Motor neuron (in vitro differentiated cells): ENCODE data around the gene BTBD2. TPM values are rescaled to one million over a fixed set of nuclear protein-coding genes. Genes with fewer than 3 reads are reported as not detected.
"Not testable (repeated sequence)": the region's sequence is repeated elsewhere in the genome, so short reads cannot be mapped to it uniquely, and the experiment has no call there.

Experiments used
- ATAC-seq, 8 experiments: fragments of 200-7000 bp; cut with Tn5 transposase; replicated peaks in 6 of 8; 2 replicates each; pipeline ENCODE4 v1.8.0; 2021; ENCODE audit warnings: mild to moderate bottlenecking in 8 of 8, moderate library complexity in 8 of 8
- H3K27ac ChIP-seq, 2 donors: fragments of 250-450 bp; sonication (Bioruptor Pico); 2 replicates each; pipeline ENCODE4 v1.9.0; 2021; ENCODE audit warnings: antibody characterized with exemption in 2 of 2, mild to moderate bottlenecking in 2 of 2, moderate library complexity in 1 of 2
- H3K4me1 ChIP-seq, 2 donors: fragments of 250-450 bp; sonication (Bioruptor Pico); replicated peaks in 1 of 2; 2 replicates each; pipeline ENCODE4 v1.6.1; 2021; ENCODE audit warnings: antibody characterized with exemption in 2 of 2, mild to moderate bottlenecking in 2 of 2, moderate library complexity in 1 of 2
- H3K4me3 ChIP-seq, 5 donors: fragments of 250-450 bp; sonication (Bioruptor Pico); 2 replicates each; pipeline ENCODE4 v1.9.0; 2021; ENCODE audit warnings: antibody characterized with exemption in 5 of 5, mild to moderate bottlenecking in 5 of 5, moderate library complexity in 4 of 5
- WGBS, 10 experiments: fragments of 450-650 bp; shearing (Covaris generic); methylation state at CpG; one replicate each; pipeline ENCODE4 v1.0.0; 2022; 5-methylcytosine and 5-hydroxymethylcytosine counted together
- in situ Hi-C, 9 experiments: fragments of 400-800 bp; cut with MboI; loops; one replicate each; pipeline ENCODE4 v1.15.0; 2021; ENCODE audit warnings: low sequenced_read_pairs in 9 of 9, low pct_unique_long_range_greater_than_20kb in 2 of 9; ENCODE audit not compliant: unreplicated experiment in 9 of 9
- total RNA-seq, 8 experiments: library from RNA; unstranded; fragments of 300-600 nt; gene quantifications; 2 replicates each; pipeline versions ENCODE4 v1.2.3 to v1.2.4, GENCODE V29; 2022

The BTBD2 gene
- total RNA-seq, 8 experiments from 2014 or later = 20.3 to 92.3 (median 57.2) TPM

- Histone ChIP-seq H3K4me3 (no peak overlapping the region), H3K4me1 (no peaks in the 10 kb centered on the region), H3K27ac (no peak overlapping the region)
- ATAC-seq = no peak
- WGBS, 10 experiments = 96 to 100% (median 98%) methylated on average over 2 to 9 of the region's 40 CpGs; no CpG with 5 or more reads in 4 of the 10 experiments
- in situ Hi-C loops = no loop called here
These were observed 25.8 kb downstream of the BTBD2 start for GRCh38 chr19:1989513-1990229.

GRCh38 chr19:1988464-1988863, 27.1 kb downstream of the BTBD2 start:
- H3K4me1 ChIP-seq, ATAC-seq, in situ Hi-C loops, H3K27ac ChIP-seq, H3K4me3 ChIP-seq: not testable (repeated sequence)
- 33 to 97% (median 91%) methylated on average over 1 to 9 of the region's 10 CpGs; no CpG with 5 or more reads in 3 of the 10 experiments for WGBS, 10 experiments

DNA sequence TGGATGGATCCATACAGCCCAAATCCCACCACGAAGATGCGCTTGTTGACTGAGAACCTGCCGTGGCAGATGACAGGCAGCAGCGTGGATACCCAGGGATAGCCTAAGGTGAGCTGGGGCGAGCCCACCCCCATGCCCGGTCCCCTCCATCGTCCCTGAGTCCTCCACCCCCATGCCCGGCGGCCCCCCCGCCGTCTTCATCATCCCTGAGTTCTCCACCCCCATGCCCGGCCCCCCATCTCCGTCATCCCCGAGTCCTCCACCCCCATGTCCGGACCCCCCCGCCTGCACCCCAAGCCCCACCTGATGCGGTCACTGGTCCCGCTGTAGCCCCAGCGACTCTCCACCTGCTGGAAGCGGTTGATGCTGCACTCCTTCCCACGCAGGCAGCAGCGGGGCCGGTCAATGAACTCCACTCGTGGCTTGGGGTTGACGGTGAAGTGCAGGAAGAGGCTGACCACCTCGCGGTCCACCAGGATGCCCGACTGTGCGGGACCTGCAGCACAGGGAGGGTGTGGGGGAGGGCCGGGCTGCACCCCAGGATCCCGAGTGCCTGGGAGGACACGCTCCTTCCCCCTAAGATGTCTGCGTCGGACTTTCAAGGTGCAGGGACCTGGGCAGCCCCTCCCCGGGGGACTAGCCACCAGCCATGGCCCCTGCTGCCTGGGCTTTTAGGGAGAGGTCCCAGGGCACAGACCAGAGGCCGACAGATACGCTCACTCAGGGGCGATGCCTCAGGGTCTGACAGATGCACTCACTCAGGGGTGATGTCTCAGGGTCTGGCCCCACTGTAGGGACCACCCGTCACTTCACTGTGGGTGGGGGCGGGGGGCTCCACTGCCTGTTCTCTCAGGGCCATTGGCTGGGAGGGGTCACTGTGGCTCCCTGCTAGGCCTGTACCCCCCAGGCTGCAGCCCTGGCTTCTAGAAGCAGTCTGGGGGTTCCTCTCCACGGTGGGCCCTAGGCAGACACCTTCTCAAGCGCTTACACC, 28.0 kb downstream of the BTBD2 start:
- WGBS, 10 experiments = 87 to 100% (median 100%) methylated on average over 1 to 3 of the region's 42 CpGs; no CpG with 5 or more reads in 7 of the 10 experiments
- Histone ChIP-seq H3K4me1 (no peaks in the 10 kb centered on the region), H3K4me3 (no peak overlapping the region), H3K27ac (no peak overlapping the region)
- peak in 5 of 8 experiments; percentile 4 to 16 (median 13) for ATAC-seq
- in situ Hi-C loops = no loop called here

DNA sequence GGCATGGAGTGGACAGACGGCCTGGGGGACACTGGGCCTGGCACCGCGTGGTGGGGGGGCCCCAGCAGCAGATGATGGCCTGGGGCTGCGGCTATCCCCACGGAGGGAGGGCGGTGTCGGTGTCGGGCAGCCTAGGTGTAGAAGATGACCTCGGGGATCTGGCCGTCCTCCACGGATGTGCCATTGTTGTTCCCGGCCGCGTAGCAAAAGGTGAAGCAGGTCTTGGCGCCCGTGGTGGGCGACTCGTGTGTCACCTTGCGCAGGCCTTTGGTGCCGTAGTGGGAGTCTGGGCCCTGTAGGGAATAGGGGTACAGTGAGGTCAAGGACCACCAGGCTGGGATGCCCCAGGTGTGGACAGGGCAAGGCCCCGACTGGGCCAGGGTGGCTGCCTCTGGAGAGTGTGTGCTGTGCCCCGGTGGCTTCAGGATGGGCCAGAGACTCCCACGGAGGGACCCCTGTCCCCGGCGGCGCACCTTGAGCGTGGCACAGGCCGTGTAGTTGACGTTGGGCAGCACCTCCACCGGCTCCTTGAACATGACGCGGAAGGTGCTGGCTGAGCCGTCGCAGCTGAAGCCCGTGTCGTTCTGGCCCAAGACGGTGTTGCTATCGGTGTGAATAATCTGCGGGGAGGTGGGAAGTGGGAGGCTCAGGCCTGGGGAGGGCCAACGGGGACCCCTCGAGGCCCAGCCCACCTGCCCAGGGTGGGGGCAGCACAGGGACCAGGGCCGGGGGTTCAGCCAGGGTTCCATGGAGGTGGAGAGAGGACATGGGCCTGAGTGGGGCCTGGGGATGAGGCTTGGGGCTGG, 29.0 kb downstream of the BTBD2 start:
- 85 to 100% (median 97%) methylated on average over 1 to 9 of the region's 42 CpGs; no CpG with 5 or more reads in 6 of the 10 experiments for WGBS, 10 experiments
- in situ Hi-C loops = no loop called here
- Histone ChIP-seq H3K4me1 (no peaks in the 10 kb centered on the region), H3K4me3 (no peak overlapping the region), H3K27ac (no peak overlapping the region)
- peak in 5 of 8 experiments; percentile 5 to 35 (median 27) for ATAC-seq

GRCh38 chr19:1985588-1986356, 29.7 kb downstream of the BTBD2 start:
- Histone ChIP-seq H3K4me1 (no peaks in the 10 kb centered on the region), H3K4me3 (no peak overlapping the region), H3K27ac (peak overlapping the region in 1 of 2 donors; percentile 25)
- in situ Hi-C loops = no loop called here
- peak in 5 of 8 experiments; percentile 19 to 38 (median 29) for ATAC-seq
- WGBS, 10 experiments = 87 to 98% (median 95%) methylated on average over 3 to 12 of the region's 44 CpGs; no CpG with 5 or more reads in 6 of the 10 experiments

DNA sequence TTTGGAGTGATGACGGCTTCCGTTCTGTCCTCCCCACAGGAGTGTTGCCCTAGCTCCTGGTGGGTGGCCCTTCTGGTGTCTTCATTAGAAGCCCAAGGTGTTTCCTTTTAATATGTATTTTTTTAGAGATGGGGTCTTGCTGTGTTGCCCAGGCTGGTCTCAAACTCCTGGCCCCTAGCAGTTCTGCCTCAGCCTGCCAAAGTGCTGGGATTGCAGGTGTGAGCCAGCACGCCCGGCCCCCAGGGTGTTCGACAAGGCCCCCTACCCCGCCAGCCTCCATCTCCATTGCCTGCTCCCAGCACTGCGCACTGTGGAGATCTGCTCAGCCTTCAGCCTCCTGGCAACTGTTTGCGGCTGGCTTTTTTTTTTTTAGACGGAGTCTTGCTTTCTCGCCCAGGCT, 31.2 kb downstream of the BTBD2 start:
- ATAC-seq = no peak
- WGBS, 10 experiments = 60 to 100% (median 93%) methylated on average over 1 to 2 of the region's 10 CpGs; no CpG with 5 or more reads in 6 of the 10 experiments
- in situ Hi-C loops = no loop called here

DNA sequence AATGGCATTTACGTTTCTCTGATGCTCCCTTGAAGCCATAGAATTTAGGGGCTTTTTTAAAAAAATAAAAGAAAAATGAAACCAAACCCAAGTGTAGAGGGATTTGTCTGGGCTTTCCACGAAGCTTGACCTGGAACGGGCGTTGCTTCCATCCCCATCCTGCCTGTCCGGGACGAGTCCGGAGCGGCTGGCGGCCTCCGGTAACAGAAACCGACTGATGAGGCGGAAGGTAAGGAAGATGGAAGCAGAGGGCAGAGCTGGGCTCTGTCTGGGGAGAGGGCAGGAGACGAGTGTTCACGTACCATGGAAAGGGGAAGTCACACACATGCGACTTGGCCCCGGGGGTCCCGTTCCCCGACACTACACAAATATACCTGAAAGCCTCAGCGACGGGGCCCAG, 34.3 kb downstream of the BTBD2 start:
- in situ Hi-C loops = no loop called here
- WGBS, 10 experiments = 92 to 100% (median 100%) methylated on average over 1 to 11 of the region's 20 CpGs; no CpG with 5 or more reads in 3 of the 10 experiments
- Histone ChIP-seq H3K4me3 (no peak overlapping the region), H3K27ac (no peak overlapping the region), H3K4me1 (no peaks in the 10 kb centered on the region)
- no peak for ATAC-seq

More for the DNA sequence above, 31.2 kb downstream of the BTBD2 start:
- no peaks in the 10 kb centered on the region for H3K4me1 ChIP-seq
- H3K4me3 ChIP-seq = no peak overlapping the region
- no peak overlapping the region for H3K27ac ChIP-seq

- no peaks in the 10 kb centered on the region for H3K4me1 ChIP-seq
These were observed 34.7 kb downstream of the BTBD2 start for GRCh38 chr19:1980809-1981181.

GRCh38 chr19:1980091-1980808, 35.3 kb downstream of the BTBD2 start:
- H3K4me1 ChIP-seq = no peaks in the 10 kb centered on the region
- in situ Hi-C loops = no loop called here
- peak in 1 of 8 experiments; percentile 6 for ATAC-seq
- WGBS, 10 experiments = 100% methylated on average over 1 of the region's 35 CpGs; no CpG with 5 or more reads in 9 of the 10 experiments
- H3K4me3 ChIP-seq = no peak overlapping the region
- H3K27ac ChIP-seq = no peak overlapping the region

More at GRCh38 chr19:1980809-1981181, 34.7 kb downstream of the BTBD2 start:
- ATAC-seq = no peak
- no peak overlapping the region for H3K4me3 ChIP-seq
- WGBS, 10 experiments = 100% methylated on average over 1 to 2 of the region's 31 CpGs; no CpG with 5 or more reads in 8 of the 10 experiments
- no peak overlapping the region for H3K27ac ChIP-seq
- in situ Hi-C loops = no loop called here

GRCh38 chr19:1979642-1980041, 35.9 kb downstream of the BTBD2 start:
- H3K4me3 ChIP-seq = no peak overlapping the region
- H3K27ac ChIP-seq = no peak overlapping the region
- peak in 2 of 8 experiments; percentile 4 to 8 for ATAC-seq
- H3K4me1 ChIP-seq = no peaks in the 10 kb centered on the region
- in situ Hi-C loops = no loop called here
- 96% methylated on average over 5 of the region's 28 CpGs; no CpG with 5 or more reads in 9 of the 10 experiments for WGBS, 10 experiments

DNA sequence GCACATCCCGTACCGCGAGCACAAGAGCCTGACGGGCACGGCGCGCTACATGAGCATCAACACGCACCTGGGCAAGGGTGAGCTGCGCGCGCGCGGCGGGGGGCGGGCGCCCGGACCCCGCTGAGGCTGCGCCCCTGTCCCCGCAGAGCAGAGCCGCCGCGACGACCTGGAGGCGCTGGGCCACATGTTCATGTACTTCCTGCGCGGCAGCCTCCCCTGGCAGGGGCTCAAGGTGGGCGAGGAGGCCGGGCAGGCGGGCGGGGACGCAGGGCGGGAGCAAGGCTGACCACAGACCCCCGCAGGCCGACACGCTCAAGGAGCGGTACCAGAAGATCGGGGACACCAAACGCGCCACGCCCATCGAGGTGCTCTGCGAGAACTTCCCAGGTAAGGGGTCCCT, 36.5 kb downstream of the BTBD2 start:
- Histone ChIP-seq H3K4me3 (no peak overlapping the region), H3K27ac (no peak overlapping the region), H3K4me1 (no peaks in the 10 kb centered on the region)
- peak in 1 of 8 experiments; percentile 8 for ATAC-seq
- in situ Hi-C loops = no loop called here
- 100% methylated on average over 1 of the region's 43 CpGs; no CpG with 5 or more reads in 9 of the 10 experiments for whole genome bisulfite sequencing, 10 experiments
